GM21360 (cell line): ENCODE data around the gene CARM1.
A peak's percentile ranks its signal among the peaks of the same experiment; 100 is the strongest.
"Not testable (repeated sequence)": the region's sequence is repeated elsewhere in the genome, so short reads cannot be mapped to it uniquely, and the experiment has no call there.

Experiments
- ATAC-seq: cut with Tn5 transposase; IDR thresholded peaks from one replicate; pipeline ENCODE4 v1.9.1; 2021; ENCODE audit warnings: mild to moderate bottlenecking, moderate library complexity; ENCODE audit not compliant: unreplicated experiment

The CARM1 gene

DNA sequence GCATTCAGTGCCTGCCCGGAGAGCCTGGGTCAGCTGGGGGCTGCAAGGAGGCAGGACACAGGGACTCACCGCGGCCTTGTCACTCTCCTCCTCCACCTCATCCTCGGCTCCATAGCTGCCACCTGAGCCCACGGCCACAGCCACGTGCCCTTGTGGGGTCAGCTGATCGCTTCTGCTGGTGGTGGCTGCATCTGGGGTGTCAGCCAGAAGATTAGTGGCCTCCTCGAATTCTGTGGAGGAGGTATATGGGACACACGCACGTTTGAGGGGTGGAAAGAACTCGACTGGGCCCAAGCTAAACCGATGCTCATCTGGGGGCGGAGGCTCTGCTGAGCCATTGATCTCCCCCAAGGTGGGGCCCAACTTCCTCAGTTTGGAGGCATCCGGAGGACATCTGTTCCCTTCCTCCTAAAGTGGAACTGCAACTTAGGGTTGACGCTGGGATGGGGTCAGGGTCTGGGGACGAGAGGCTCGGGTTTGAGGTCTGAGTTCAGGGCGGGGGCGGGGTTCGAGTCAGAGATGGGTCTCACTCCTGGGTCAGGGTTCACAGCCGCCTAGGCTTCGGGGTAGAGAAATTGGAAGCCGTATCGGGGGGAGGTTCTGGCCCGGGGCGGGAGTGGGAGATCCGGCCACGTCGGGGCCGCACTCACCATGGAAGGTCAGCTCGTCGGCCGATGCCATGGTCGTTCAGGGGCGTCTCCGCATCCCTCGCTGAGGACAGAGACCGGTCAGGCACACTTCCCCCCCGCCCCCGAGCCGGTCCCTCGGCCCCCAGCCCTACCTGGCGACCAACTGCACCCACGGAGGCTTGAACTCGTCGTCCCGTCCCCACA, 56.6 kb downstream of the CARM1 start:
- ATAC-seq, result peak; percentile 6

DNA sequence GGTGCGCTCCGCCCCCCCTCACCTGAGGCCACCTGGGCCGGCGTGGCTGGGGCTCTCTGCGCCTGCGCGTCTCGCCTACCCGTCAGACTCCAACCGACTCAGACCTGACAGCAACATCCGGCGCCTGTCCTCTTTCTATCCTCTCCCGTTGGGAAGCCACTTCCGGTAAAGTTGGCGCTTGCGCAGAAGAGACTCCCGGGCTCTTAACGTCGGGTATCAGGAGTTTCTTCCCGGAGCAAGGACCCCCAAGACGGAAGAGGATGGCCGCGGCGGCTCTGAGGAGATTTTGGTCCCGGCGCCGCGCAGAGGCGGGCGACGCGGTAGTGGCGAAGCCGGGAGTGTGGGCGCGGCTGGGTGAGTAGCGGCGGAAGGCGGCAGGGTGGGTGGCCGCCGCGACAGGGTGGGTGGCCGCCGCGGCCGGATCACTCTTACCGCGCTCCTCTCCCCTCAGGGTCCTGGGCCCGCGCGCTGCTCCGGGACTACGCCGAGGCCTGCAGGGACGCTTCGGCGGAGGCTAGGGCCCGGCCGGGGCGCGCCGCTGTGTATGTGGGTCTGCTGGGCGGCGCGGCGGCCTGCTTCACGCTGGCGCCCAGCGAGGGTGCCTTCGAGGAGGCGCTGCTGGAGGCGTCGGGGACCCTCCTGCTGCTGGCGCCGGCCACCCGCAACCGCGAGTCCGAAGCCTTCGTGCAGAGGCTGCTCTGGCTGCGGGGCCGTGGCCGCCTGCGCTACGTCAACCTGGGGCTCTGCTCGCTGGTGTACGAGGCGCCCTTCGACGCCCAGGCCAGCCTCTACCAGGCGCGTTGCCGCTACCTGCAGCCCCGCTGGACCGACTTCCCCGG, 57.4 kb downstream of the CARM1 start, which contains the start of the genes TIMM29 and YIPF2:
Gene TIMM29 (plus strand): TSS at position 249 of the 839 bp plus-strand sequence. CDS start 12 bp downstream, at position 261.
Gene YIPF2 (minus strand): TSS at position 77 of the 839 bp plus-strand sequence. CDS start 229 bp downstream, outside the sequence.
- ATAC-seq, result peak; percentile 54

DNA sequence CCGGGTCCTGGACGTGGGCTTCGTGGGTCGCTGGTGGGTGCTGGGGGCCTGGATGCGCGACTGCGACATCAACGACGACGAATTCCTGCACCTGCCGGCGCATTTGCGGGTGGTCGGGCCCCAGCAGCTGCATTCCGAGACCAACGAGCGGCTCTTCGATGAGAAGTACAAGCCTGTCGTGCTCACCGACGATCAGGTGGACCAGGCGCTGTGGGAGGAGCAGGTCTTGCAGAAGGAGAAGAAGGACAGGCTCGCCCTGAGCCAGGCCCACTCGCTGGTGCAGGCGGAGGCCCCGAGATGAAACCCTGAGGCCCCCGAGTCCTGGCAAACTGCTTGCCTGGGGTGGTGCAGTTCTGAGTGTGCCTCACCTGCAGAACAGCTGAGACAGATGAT, 58.0 kb downstream of the CARM1 start:
- no peak for ATAC-seq

DNA sequence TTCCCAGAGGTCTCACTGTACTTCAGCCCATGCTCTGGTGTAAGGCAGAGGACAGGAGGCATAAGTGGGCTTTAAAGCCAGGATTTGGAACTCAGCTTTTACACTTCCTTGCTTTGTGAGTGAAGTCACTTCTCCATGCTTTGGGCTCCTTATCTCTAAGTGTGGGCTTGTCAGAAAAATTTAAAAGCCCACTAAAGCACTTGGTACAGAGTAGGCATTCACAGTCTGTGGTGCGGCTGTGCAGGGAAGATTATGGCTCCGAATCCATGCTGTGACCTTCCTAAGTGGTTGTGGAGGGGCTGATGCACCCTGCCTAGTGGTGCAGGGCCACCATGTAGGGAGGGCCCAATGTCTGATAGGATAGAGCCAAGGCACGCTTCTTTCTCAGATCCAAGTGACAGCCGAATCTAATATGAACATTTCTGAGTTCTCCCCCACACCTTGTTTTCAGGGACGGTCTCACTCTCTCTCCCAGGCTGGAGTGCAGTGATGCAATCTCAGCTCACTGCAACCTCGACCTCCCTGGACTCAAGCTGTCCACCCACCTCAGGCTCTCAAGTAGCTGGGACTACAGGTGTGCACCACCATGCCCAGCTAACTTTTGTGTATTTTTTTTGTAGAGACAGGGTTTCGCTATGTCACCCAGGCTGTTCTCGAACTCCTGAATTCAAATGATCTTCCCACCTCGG, 64.2 kb downstream of the CARM1 start:
- no peak for ATAC-seq

DNA sequence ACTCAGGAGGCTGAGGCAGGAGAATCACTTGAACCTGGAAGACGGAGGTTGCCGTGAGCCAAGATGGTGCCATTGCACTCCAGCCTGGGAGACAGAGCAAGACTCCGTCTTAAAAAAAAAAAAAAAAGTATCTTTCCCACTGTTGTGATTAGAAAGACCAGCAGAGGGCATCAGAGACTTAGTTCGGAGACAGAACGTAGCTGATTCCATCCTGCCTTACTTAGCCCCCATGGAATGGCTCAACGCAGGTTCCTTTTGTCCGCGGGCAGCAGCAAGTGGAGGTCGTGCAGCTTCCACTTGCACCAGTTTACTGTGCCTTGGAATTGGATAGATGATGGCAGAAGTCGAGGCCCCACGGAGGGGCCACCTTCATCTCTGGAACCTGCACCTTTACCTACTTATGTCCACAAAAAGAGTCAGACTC, 65.3 kb downstream of the CARM1 start:
- no peak for ATAC-seq

DNA sequence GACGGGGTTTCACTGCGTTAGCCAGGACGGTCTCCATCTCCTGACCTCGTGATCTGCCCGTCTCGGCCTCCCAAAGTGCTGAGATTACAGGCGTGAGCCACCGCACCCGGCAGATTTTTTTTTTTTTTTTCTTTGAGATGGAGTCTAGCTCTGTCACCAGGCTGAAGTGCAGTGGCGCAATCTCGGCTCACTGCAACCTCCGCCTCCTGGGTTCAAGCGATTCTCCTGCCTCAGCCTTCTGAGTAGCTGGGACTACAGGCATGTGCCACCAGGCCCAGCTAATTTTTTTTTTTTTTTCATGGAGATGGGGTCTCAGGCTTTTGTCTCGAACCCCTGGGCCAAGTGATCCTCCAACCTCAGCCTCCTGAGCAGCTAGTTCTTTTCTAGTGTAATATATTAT, 70.3 kb downstream of the CARM1 start:
- not testable (repeated sequence) for ATAC-seq

DNA sequence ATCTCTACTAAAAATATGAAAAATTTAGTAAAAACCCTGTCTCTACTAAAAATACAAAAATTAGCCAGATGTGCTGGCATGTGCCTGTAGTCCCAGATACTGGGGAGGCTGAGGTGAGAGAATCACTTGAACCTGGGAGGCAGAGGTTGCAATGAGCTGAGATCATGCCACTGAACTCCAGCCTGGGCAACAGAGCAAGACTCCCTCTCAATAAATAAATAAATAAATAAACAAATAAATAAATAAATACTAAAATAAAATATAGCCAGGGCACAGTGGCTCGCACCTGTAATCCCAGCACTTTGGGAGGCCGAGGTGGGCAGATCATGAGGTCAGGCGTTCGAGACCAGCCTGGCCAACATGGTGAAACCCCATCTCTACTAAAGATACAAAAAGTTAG, 72.1 kb downstream of the CARM1 start:
- ATAC-seq, result not testable (repeated sequence)

DNA sequence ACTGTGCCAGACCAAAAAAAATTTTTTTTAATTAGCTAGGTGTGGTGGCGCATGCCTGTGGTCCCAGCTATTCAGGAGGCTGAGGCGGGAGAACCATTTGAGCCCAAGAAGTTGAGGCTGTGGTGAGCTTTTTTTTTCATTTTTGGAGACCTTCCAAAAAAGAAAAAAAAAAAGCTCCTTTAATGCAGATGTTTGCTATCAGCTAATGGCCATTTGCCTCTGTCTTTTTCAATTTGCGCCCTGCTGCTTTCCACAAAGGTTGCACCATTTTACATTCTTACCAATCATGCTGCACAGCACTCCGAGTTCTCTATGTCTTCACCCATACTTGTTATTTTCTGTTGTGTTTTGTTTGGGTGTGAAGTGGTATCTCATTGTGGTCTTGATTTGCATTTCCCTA, 73.9 kb downstream of the CARM1 start:
- ATAC-seq, result no peak

DNA sequence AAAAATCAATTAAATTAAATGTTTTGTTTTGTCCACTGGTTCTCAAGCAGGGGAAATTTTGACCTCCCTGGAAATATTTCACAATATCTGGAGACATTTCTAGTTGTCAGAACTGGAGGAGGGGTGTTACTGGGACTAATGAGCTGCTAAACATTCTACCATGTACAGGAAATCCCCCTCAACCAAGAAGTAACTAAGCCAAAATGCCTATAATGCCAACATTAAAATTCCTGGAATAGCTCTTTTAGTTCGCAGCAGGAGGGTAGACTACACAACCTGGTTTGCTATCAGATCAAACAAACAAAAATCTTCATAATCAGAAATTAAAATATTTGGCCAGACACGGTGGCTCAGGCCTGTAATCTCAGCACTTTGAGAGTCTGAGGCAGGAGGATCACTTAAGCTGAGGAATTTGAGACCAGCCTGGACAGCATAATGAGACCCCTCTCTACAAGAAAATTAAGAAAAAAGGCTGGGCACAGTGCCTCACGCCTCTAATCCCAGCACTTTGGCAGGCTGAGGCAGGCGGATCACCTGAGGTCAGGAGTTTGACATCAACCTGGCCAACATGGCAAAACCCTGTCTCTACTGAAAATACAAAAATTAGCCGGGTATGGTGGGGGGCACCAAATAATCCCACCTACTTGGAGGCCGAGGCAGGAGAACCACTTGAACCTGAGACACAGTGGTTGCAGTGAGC, 75.8 kb downstream of the CARM1 start:
- no peak for ATAC-seq

DNA sequence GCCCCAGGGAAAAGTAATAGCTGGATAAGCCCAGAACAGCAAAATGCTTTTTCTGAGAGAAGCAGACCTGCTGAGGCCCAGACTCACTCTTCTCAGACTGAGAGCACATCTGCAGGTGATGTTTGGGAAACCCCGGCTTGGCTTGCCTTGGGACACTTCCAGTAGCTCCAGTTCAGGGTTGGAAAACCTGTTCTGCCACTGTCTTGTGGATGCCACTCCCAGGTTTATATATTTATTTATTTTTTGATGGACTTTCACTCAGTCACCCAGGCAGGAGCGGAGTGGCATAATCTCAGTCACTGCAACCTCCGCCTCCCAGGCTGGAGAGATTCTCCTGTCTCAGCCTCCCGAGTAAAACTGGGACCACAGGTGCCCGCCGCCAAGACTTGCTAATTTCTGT, 81.5 kb downstream of the CARM1 start:
- no peak for ATAC-seq

DNA sequence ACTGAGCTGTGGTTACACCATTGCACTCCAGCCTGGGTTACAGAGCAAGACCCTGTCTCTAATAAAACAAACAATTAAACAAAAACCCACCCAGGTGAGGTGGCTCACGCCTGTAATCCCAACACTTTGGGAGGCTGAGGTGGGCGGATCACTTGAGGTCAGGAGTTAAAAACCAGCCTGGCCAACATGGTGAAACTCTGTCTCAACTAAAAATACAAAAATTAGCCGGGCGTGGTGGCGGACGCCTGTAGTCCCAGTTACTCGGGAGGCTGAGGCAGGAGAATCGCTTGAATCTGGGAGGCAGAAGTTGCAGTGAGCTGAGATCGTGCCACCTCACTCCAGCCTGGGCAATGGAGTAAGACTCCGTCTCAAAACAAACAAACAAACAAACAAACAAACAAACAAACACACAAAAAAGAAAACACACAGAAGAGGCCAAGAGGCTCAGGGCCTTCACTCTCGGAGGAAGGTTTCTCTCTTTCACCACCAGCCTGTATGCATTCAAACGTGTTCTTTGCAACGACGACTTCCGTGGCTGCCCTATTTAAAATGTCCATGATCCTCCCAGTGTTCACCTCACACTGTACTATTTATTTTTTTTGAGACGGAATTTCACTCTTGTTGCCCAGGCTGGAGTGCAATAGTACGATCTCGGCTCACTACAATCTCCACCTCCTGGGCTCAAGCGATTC, 88.1 kb downstream of the CARM1 start:
- ATAC-seq, result not testable (repeated sequence)

DNA sequence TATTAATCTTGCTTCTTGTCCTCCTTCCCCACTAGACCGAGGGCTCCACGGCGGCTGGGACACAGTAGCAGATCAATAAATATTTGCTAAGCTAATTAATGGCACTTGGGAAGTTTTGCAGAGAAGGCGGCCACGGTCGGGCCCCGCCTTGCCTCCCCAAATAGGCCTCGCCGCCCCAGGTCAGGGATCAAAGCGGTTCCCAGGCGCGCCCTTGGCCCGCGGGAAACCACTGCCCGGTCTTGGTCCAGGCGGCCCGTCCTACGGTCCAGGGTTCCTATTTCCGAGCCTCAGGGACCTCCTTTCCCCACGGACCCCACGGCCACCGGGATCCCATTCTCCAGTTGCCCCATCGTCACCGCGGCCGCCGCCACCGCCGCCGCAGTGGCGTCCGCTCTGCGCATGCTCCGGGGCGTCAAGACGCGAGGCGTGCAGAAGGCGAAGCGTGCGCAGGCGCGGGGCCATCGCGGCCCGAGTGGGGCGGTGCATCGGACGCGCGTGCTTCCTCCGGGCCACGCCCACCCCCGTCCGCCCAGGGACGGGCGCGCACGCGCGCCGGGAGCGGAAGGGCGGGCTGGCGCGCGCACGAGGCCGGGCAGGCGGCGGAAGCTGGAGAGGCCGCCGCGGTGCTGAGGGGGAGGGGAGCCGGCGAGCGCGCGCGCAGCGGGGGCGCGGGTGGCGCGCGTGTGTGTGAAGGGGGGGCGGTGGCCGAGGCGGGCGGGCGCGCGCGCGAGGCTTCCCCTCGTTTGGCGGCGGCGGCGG, 89.1 kb downstream of the CARM1 start, which contains the start of gene SMARCA4:
Gene SMARCA4 (plus strand): TSS at position 717 of the 759 bp plus-strand sequence. CDS start 23,122 bp downstream, outside the sequence.
- peak; percentile 65 for ATAC-seq

DNA sequence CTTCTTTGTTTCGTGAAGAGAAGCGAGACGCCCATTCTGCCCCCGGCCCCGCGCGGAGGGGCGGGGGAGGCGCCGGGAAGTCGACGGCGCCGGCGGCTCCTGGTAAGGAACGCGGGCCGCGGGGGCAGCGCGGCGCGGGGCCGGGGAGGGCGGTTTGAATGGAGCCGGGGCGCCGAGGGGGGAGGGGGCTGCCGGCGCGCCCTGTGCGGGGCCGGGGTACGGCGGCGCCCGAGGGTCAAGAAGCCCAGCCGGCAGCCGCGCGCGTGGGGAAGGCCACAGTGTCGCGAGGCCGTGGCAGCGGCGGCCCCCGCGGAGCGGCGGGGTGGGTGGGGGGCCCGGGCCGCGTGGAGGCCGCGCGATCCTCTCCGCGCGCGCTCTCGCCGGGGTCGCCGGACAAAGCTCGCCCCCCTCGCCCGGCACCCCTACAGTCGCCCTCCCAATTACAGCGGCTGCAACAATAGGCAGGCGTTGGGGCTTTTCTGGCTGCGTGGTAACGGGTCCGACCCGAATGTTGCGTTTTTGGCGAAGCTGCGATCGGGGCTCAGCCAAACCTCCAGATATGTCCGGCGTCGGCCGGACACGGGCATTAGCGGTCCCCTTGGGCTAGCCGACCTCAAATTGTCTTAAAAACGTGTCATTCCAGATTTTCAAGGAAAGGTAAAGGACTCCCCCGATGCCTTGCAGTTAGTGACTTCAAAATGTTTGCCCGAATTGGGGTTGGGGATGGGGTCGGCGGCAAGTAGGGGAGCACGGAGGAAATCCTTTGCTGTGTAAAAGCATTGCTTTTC, 89.9 kb downstream of the CARM1 start:
- peak; percentile 35 for ATAC-seq

DNA sequence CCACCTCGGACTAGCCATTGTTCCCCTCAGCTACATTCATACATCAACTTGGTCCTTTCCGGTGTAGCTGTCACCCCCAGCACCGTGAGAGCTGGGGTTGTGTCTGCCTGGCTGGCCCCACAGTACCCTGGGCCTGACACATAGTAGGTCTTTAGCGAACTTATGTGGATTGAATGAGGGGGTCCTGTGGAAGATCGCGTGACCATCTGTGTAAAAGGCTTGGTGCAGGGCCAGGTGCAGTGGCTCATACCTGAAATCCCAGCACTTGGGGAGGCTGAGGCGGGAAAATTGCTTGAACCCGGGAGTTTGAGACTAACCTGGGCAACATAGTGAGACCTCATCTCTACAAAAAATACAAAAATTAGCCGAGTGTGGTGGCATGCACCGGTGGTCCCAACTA, 91.5 kb downstream of the CARM1 start:
- no peak for ATAC-seq

DNA sequence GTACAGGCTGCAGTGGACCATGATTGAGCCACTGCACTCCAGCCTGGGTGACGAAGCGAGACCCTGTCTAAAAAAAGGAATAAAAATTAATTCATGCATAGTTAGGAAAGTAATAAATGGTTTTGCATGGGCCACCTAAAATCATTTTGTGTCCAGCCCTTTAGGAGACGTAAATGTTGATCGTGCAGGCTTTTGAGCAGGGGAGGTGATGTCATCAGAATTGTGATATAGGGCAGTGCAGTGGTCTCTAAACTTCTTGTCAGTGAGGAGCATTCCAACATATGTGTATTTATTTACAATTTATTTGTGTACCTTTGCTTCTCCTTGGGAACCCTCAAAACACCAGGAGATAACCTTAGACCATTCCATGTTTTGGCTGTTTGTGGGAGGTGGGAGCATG, 92.5 kb downstream of the CARM1 start:
- no peak for ATAC-seq

DNA sequence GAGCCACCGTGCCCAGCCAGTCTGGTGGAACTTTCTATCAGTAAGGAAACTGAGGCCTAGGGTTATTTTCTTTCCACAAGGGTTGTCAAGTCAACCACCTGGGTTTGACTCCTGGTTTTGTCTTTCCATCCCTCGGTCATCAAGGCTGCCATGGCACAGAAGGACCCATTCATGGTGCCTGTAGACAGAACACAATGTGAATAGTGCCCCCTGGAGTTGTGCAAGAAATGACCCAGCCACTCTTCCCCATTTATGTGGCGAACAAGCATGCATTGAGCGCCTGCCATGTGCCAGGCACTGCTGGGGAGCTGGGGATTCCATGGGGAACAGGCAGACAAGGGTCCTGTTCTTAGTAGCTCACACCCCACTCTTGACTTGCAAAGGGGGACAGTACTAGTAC, 93.5 kb downstream of the CARM1 start:
- no peak for ATAC-seq

DNA sequence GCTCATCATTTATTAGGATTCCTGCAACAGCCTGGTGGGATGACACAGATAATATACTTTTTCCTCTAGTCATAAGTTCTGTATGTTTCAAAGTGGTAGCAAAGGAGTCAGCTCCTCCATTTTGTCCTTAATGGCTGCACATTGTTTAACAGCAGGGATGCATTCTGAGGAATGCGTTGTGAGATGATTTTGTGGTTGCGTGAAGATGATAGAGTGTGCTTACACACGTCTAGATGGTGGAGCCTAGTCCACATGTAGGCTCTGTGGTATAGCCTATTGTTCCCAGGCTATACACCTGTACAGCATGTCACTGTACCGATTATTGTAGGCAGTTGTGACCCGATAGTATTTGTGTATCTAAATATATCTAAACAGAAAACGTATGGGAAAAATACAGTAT, 94.0 kb downstream of the CARM1 start:
- ATAC-seq, result no peak

DNA sequence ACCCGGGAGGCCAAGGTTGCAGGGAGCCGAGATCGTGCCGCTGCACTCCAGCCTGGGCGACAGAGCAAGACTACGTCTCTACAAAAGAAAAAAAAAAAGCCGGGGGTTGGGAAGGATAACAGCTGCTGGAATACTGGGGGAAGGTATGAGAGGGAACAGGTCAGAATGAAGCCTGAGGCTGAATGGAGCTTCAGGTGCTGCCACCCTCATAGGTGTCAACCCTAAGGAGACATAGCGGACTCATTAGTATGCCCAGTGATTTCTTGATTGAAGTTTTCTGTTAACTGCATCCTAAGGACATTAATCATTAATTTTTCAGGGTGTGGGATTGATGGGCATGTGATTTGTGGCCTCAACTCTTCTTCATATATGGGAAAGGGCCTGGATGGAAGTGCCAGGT, 95.5 kb downstream of the CARM1 start:
- no peak for ATAC-seq
